Measurements from ENCODE around the gene PDZRN4. TPM values are rescaled to one million over a fixed set of nuclear protein-coding genes. Genes with fewer than 3 reads are reported as not detected.

Gene PDZRN4
- total and polyA plus RNA-seq, 2 of the 4 experiments (the other 2 are of a cell fraction), result not detected

DNA sequence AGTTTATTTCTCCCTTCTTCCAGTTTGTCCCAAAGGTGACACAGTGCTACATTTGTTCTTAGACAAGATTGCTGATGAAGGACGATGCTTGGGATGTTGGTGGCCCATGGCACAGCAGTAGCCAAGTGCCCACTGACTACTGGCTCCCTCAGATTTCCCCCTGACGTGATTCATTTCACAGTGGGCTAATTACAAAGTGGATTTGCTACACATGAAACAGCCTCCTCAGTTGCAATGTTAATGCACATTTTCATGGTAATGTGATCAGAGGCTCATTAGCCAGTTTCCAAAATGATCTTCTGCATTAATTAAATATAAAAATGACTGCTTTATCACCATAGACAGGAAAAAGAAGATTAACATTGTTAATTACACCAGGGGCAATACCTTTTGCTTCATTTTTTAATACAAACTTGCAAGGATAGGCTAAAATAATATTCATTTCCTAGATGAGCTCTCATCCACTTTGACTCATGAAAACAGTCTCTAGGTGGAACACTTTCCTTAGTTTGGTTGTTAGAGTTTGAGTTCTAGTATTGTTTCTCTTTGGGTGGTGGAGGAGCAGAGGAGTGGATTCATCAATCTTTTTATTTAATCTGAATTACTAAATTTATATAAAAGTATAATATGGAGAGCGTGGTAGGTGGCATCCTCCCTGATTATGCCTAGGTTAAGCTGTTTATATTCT is 250.9 kb downstream of the PDZRN4 start:
- Histone ChIP-seq H3K23ac (ENCODE audit: low read depth, low read length) (no peak overlapping the region), H3K79me1 (ENCODE audit: low read depth in 1 of 2, low read length in 2 of 2) (no peaks in the 10 kb centered on the region), H3K4ac (ENCODE audit: low read depth, low read length) (no peak overlapping the region), H3K4me1 (ENCODE audit: control insufficient read depth, insufficient read depth, low read length) (no peaks in the 10 kb centered on the region), H3K9ac (ENCODE audit: low read depth, low read length) (no peak overlapping the region), H3K14ac (replicated peaks; ENCODE audit: low read depth, low read length) (no peak overlapping the region), H2BK20ac (ENCODE audit: low read depth, low read length) (no peak overlapping the region), H4K5ac (ENCODE audit: low read depth, low read length) (no peak overlapping the region), H3K27ac (ENCODE audit: insufficient read depth, low read length) (no peak overlapping the region), H3K9me1 (ENCODE audit: insufficient read depth, low read length) (no peaks in the 10 kb centered on the region), H2BK15ac (ENCODE audit: low read depth, low read length) (no peak overlapping the region), H3K4me3 (ENCODE audit: insufficient read depth, low read depth, low read length) (no peak overlapping the region), H2BK5ac (ENCODE audit: low read depth, low read length, poor library complexity, severe bottlenecking) (no peak overlapping the region), H3K56ac (ENCODE audit: extremely low read depth, insufficient read depth, low read length) (no peak overlapping the region), H3K18ac (ENCODE audit: low read depth, low read length) (no peak overlapping the region), H3K36me3 (ENCODE audit: control insufficient read depth, insufficient read depth, low read length) (no peaks in the 10 kb centered on the region), H4K8ac (ENCODE audit: low read depth in 2 of 2, low read length in 2 of 2) (no peak overlapping the region), H3K27me3 (ENCODE audit: control insufficient read depth, insufficient read depth, low read length) (0 out of 2 replicates have a peak, but pooled peaks cover 1% of the 10 kb centered on the region), H2BK120ac (ENCODE audit: low read depth, low read length) (no peak overlapping the region), H2AFZ (replicated peaks; ENCODE audit: low read length, poor library complexity) (no peak overlapping the region), H3K4me2 (ENCODE audit: low read depth, low read length) (no peak overlapping the region), H2AK9ac (replicated peaks; ENCODE audit: low read depth, low read length, poor library complexity) (no peak overlapping the region), H4K91ac (ENCODE audit: insufficient read depth, low read depth, low read length) (no peak overlapping the region), H4K20me1 (ENCODE audit: insufficient read depth, low read length) (no peaks in the 10 kb centered on the region), H3K9me3 (ENCODE audit: control insufficient read depth, insufficient read depth, low read length) (no peaks in the 10 kb centered on the region), H2AK5ac (ENCODE audit: low read depth, low read length) (no peak overlapping the region)
- ChIA-PET CTCF (no interaction called here), POLR2A (ENCODE audit: unreplicated experiment) (no interaction called here)
- ATAC-seq (ENCODE audit: low read depth) (no peak), DNase-seq (no peak)
- in situ Hi-C loops (cut with MboI; ENCODE audit: low sequenced_read_pairs) (no loop called here), dilution Hi-C loops (cut with HindIII; ENCODE audit: low sequenced_read_pairs, unreplicated experiment) (no loop called here), intact Hi-C loops (cut with micrococcal nuclease) (no loop called here)
- TF ChIP-seq CEBPB (IDR thresholded peaks at IDR 0.05; ENCODE audit: low read depth, low read length), result no peak
- TF ChIP-seq RFX5 (IDR thresholded peaks at IDR 0.05; ENCODE audit: low read depth, low read length), result no peak
- no peak for TF ChIP-seq FOS (IDR thresholded peaks at IDR 0.05; ENCODE audit: low read depth, low read length)
- no peak for TF ChIP-seq MAFK (IDR thresholded peaks at IDR 0.05; ENCODE audit: low read depth, low read length)
- no peak for TF ChIP-seq RAD21 (IDR thresholded peaks at IDR 0.05; ENCODE audit: low read length)
- TF ChIP-seq, protein P1, sequence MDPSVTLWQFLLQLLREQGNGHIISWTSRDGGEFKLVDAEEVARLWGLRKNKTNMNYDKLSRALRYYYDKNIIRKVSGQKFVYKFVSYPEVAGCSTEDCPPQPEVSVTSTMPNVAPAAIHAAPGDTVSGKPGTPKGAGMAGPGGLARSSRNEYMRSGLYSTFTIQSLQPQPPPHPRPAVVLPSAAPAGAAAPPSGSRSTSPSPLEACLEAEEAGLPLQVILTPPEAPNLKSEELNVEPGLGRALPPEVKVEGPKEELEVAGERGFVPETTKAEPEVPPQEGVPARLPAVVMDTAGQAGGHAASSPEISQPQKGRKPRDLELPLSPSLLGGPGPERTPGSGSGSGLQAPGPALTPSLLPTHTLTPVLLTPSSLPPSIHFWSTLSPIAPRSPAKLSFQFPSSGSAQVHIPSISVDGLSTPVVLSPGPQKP (IDR thresholded peaks at IDR 0.05; ENCODE audit: borderline replicate concordance, low read depth, low read length), result no peak
- TF ChIP-seq NFE2L2 (IDR thresholded peaks at IDR 0.05; ENCODE audit: low read depth, low read length), result no peak
- TF ChIP-seq MXI1 (IDR thresholded peaks at IDR 0.05; ENCODE audit: borderline replicate concordance, low read depth, low read length), result no peak
- TF ChIP-seq, protein P2, sequence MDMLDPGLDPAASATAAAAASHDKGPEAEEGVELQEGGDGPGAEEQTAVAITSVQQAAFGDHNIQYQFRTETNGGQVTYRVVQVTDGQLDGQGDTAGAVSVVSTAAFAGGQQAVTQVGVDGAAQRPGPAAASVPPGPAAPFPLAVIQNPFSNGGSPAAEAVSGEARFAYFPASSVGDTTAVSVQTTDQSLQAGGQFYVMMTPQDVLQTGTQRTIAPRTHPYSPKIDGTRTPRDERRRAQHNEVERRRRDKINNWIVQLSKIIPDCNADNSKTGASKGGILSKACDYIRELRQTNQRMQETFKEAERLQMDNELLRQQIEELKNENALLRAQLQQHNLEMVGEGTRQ (IDR thresholded peaks at IDR 0.05; ENCODE audit: low read depth, low read length), result no peak
- TF ChIP-seq, protein P3, sequence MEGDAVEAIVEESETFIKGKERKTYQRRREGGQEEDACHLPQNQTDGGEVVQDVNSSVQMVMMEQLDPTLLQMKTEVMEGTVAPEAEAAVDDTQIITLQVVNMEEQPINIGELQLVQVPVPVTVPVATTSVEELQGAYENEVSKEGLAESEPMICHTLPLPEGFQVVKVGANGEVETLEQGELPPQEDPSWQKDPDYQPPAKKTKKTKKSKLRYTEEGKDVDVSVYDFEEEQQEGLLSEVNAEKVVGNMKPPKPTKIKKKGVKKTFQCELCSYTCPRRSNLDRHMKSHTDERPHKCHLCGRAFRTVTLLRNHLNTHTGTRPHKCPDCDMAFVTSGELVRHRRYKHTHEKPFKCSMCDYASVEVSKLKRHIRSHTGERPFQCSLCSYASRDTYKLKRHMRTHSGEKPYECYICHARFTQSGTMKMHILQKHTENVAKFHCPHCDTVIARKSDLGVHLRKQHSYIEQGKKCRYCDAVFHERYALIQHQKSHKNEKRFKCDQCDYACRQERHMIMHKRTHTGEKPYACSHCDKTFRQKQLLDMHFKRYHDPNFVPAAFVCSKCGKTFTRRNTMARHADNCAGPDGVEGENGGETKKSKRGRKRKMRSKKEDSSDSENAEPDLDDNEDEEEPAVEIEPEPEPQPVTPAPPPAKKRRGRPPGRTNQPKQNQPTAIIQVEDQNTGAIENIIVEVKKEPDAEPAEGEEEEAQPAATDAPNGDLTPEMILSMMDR (conservative IDR thresholded peaks at IDR 0.05; ENCODE audit: low read depth, low read length), result no peak
- no peak for TF ChIP-seq MAZ (IDR thresholded peaks at IDR 0.05; ENCODE audit: borderline replicate concordance, low read depth, low read length)
- no peak for TF ChIP-seq POLR2A (IDR thresholded peaks at IDR 0.05; ENCODE audit: low read depth, low read length)
- TF ChIP-seq CHD1 (IDR thresholded peaks at IDR 0.05; ENCODE audit: low read depth, low read length), result no peak
- TF ChIP-seq SMC3 (IDR thresholded peaks at IDR 0.05; ENCODE audit: low read depth, low read length), result no peak
- TF ChIP-seq RCOR1 (IDR thresholded peaks at IDR 0.05; ENCODE audit: insufficient replicate concordance, low read length), result no peak
- no peak for TF ChIP-seq BHLHE40 (IDR thresholded peaks at IDR 0.05; ENCODE audit: low read depth, low read length)
- BruUV-seq (replicated peaks), result no TSS peak
- WGBS, 2 experiments (ENCODE audit: extremely low coverage in 2 of 2, insufficient read length in 1 of 2), result no CpG with 5 or more reads among the region's 3 CpGs

All from IMR-90 (cell line).